MM.1S (cell line): ENCODE measurements around the gene NCAM2.

ENCODE experiments used
- DNase-seq: peaks from one replicate; pipeline ENCODE4 v3.0.0-alpha.2; 2015
- H2AFZ ChIP-seq: fragments of 300-600 bp; sonication (generic); 2 replicates; pipeline ENCODE4 v1.6.0; 2016; ENCODE audit warnings: antibody characterized with exemption, low read length
- H3F3A ChIP-seq: fragments of 300-600 bp; sonication (generic); 2 replicates; pipeline ENCODE4 v1.6.1; 2016; ENCODE audit warnings: mild to moderate bottlenecking, antibody characterized with exemption, low read length, moderate library complexity, mixed read lengths; ENCODE audit not compliant: insufficient read depth
- H3K27ac ChIP-seq: fragments of 300-600 bp; sonication (generic); 2 replicates; pipeline ENCODE4 v1.5.1; 2016; ENCODE audit warnings: mild to moderate bottlenecking, low read length
- H3K27me3 ChIP-seq: fragments of 300-600 bp; sonication (generic); replicated peaks from 2 replicates; pipeline ENCODE4 v1.6.0; 2016; ENCODE audit warnings: low read length; ENCODE audit not compliant: insufficient read depth
- H3K36me3 ChIP-seq: fragments of 300-600 bp; sonication (generic); replicated peaks from 2 replicates; pipeline ENCODE4 v1.6.1; 2016; ENCODE audit warnings: mild to moderate bottlenecking, low read length, mixed read lengths; ENCODE audit not compliant: insufficient read depth
- H3K4me1 ChIP-seq: fragments of 300-600 bp; sonication (generic); 2 replicates; pipeline ENCODE4 v1.6.1; 2016; ENCODE audit warnings: low read length, mixed read lengths
- H3K4me2 ChIP-seq: fragments of 300-600 bp; sonication (generic); 2 replicates; pipeline ENCODE4 v1.6.0; 2016; ENCODE audit warnings: low read depth, low read length
- H3K4me3 ChIP-seq: fragments of 300-600 bp; sonication (generic); 2 replicates; pipeline ENCODE4 v1.5.1; 2016; ENCODE audit warnings: low read length, mixed read lengths
- H3K79me2 ChIP-seq: fragments of 300-600 bp; sonication (generic); 2 replicates; pipeline ENCODE4 v1.6.1; 2016; ENCODE audit warnings: mixed run types, low read length, mixed read lengths
- H3K9ac ChIP-seq: fragments of 300-600 bp; sonication (generic); 2 replicates; pipeline ENCODE4 v1.6.1; 2016; ENCODE audit warnings: low read length, mixed read lengths
- H3K9me2 ChIP-seq: fragments of 300-600 bp; sonication (generic); replicated peaks from 2 replicates; pipeline ENCODE4 v1.6.1; 2016; ENCODE audit warnings: mild to moderate bottlenecking, low read length, mixed read lengths; ENCODE audit not compliant: insufficient read depth
- H3K9me3 ChIP-seq: fragments of 300-600 bp; sonication (generic); replicated peaks from 2 replicates; pipeline ENCODE4 v1.6.1; 2016; ENCODE audit warnings: mild to moderate bottlenecking, low read length, mixed read lengths; ENCODE audit not compliant: insufficient read depth
- H4K20me1 ChIP-seq: fragments of 300-600 bp; sonication (generic); 2 replicates; pipeline ENCODE4 v1.6.1; 2016; ENCODE audit warnings: mild to moderate bottlenecking, low read length, moderate library complexity, mixed read lengths; ENCODE audit not compliant: insufficient read depth
- EZH2 ChIP-seq: fragments of 300-600 bp; sonication (generic); optimal IDR thresholded peaks from 2 replicates; pipeline ENCODE3; 2017; ENCODE audit warnings: low read depth, mild to moderate bottlenecking, antibody characterized with exemption, low read length, mixed read lengths
- EZH2phosphoT487 ChIP-seq: fragments of 300-600 bp; sonication (generic); IDR thresholded peaks from 2 replicates; pipeline ENCODE4 v1.6.1; 2018; ENCODE audit warnings: antibody characterized with exemption, low read length
- TF ChIP-seq, protein P1 (sequence below): fragments of 300-600 bp; sonication (generic); IDR thresholded peaks from 2 replicates; pipeline ENCODE4 v1.5.1; 2016; ENCODE audit warnings: antibody characterized with exemption, low read length, mixed read lengths

NCAM2 gene

DNA sequence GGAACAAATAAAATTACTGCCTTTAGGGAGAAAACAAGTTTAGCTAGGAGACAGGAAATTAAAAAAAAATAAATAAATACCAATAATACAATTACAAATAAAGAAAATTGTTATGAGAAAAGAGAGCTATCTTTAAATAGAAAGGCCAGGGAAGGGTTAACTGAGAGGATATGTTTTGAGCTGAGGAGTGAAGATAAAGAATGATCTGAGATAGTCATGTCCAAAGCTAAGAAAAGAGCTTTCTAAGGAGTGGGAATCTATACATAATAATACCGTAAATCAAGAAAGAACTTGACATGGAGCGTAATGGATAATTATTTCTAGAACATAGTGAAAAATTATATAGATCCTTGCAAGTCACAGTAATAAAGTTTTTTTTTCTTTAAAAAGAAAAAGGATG is 176.5 kb downstream of the NCAM2 start:
- Histone ChIP-seq H3K4me2 (no peak overlapping the region), H3K9ac (no peak overlapping the region), H3K9me3 (no peaks in the 10 kb centered on the region), H2AFZ (no peak overlapping the region), H4K20me1 (no peaks in the 10 kb centered on the region), H3K9me2 (no peaks in the 10 kb centered on the region), H3K79me2 (no peaks in the 10 kb centered on the region), H3F3A (no peaks in the 10 kb centered on the region; the same call in 1 of the 2 replicates), H3K4me1 (peaks cover 10% of the 10 kb centered on the region), H3K4me3 (no peak overlapping the region), H3K36me3 (no peaks in the 10 kb centered on the region), H3K27ac (no peak overlapping the region), H3K27me3 (no peaks in the 10 kb centered on the region)
- no peak for DNase-seq
- TF ChIP-seq, protein P1, sequence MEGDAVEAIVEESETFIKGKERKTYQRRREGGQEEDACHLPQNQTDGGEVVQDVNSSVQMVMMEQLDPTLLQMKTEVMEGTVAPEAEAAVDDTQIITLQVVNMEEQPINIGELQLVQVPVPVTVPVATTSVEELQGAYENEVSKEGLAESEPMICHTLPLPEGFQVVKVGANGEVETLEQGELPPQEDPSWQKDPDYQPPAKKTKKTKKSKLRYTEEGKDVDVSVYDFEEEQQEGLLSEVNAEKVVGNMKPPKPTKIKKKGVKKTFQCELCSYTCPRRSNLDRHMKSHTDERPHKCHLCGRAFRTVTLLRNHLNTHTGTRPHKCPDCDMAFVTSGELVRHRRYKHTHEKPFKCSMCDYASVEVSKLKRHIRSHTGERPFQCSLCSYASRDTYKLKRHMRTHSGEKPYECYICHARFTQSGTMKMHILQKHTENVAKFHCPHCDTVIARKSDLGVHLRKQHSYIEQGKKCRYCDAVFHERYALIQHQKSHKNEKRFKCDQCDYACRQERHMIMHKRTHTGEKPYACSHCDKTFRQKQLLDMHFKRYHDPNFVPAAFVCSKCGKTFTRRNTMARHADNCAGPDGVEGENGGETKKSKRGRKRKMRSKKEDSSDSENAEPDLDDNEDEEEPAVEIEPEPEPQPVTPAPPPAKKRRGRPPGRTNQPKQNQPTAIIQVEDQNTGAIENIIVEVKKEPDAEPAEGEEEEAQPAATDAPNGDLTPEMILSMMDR = no peak
- TF ChIP-seq EZH2phosphoT487 = no peak
- TF ChIP-seq EZH2 = no peak

DNA sequence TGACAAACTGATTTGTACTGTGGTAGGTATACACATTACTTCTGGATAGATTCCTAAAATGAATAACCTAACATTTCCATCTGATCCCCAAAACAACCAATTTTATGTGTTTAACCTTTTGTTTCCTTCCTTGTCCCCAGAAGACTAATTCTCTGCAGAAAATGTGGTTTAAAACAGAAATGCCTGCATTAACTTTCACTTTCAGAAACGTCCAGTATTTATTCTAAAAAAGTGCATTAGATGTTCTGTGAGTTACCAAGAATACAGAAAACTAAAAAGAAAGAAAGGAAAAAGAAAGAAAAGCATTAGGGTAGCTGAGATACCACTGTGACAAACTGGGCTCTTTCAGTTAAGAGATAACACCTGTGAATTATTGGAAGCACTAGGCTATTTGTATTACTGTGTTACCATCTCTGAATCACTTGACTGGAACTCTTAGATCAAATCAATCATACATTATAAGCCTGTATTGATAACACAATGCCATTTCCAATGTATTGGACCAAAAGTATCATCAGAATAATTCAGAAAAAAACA is 177.7 kb downstream of the NCAM2 start:
- no peaks in the 10 kb centered on the region for H3K27me3 ChIP-seq
- peaks cover 10% of the 10 kb centered on the region for H3K4me1 ChIP-seq
- H3K4me2 ChIP-seq = peak overlapping the region; percentile 23; the same call in 1 of the 2 replicates
- H2AFZ ChIP-seq = peak overlapping the region; percentile 23; the same call in 1 of the 2 replicates
- TF ChIP-seq EZH2 (no peak), EZH2phosphoT487 (no peak)
- TF ChIP-seq, protein P1 = no peak
- H3K79me2 ChIP-seq = no peaks in the 10 kb centered on the region
- H3K4me3 ChIP-seq = no peak overlapping the region
- no peaks in the 10 kb centered on the region; the same call in 1 of the 2 replicates for H3F3A ChIP-seq
- H3K9me2 ChIP-seq = no peaks in the 10 kb centered on the region
- no peaks in the 10 kb centered on the region for H4K20me1 ChIP-seq
- peak; percentile 20 for DNase-seq
- H3K9ac ChIP-seq = no peak overlapping the region
- H3K36me3 ChIP-seq = no peaks in the 10 kb centered on the region
- H3K27ac ChIP-seq = no peak overlapping the region
- H3K9me3 ChIP-seq = no peaks in the 10 kb centered on the region

DNA sequence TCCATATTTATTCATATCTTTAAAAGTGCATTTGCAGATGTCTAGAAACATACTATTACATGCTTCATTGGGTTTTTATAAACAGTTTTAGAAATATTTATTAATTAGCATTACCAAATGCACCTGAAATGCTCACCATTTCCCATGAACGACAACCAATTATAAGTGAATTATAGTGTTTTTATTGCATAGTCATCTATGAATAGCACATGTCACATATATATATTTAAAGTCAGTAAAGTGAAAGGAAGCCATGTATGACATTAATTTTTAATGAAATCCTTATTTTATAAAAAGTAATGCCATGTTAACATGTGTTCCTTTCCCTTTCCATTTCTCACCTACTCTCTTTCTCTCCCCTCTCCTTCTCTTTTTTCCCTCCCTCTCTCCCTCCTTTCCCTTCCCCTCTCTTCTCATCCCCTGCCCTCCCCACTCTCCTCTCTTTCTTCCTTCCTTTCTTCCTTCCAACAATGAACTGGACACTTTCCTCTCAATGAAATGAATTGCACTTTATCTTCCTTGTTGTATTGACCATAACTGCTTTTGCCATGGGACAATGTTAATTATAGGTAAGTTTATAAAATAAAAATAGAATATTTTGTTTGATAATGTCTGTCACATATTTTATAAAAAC is 179.3 kb downstream of the NCAM2 start:
- Histone ChIP-seq H3K4me3 (no peak overlapping the region), H2AFZ (no peak overlapping the region), H3K9me2 (no peaks in the 10 kb centered on the region), H3K79me2 (no peaks in the 10 kb centered on the region), H3K27me3 (no peaks in the 10 kb centered on the region), H4K20me1 (no peaks in the 10 kb centered on the region), H3K36me3 (no peaks in the 10 kb centered on the region), H3K4me1 (peaks cover 10% of the 10 kb centered on the region), H3K9ac (no peak overlapping the region), H3K27ac (no peak overlapping the region), H3K4me2 (no peak overlapping the region), H3F3A (no peaks in the 10 kb centered on the region; the same call in 1 of the 2 replicates), H3K9me3 (no peaks in the 10 kb centered on the region)
- no peak for TF ChIP-seq EZH2phosphoT487
- TF ChIP-seq, protein P1 = no peak
- TF ChIP-seq EZH2 = no peak
- DNase-seq = no peak
